HEK293T (cell line): ENCODE measurements around the gene ABHD5.

Source experiments
- FOXA1 ChIP-seq: fragments of 450-650 bp; IDR thresholded peaks from 2 replicates; pipeline ENCODE4 v1.6.1; 2016; ENCODE audit warnings: mild to moderate bottlenecking
- SUZ12 ChIP-seq: fragments of 450-650 bp; IDR thresholded peaks from 2 replicates; pipeline ENCODE4 v1.6.1; 2016; ENCODE audit warnings: mild to moderate bottlenecking

DNA sequence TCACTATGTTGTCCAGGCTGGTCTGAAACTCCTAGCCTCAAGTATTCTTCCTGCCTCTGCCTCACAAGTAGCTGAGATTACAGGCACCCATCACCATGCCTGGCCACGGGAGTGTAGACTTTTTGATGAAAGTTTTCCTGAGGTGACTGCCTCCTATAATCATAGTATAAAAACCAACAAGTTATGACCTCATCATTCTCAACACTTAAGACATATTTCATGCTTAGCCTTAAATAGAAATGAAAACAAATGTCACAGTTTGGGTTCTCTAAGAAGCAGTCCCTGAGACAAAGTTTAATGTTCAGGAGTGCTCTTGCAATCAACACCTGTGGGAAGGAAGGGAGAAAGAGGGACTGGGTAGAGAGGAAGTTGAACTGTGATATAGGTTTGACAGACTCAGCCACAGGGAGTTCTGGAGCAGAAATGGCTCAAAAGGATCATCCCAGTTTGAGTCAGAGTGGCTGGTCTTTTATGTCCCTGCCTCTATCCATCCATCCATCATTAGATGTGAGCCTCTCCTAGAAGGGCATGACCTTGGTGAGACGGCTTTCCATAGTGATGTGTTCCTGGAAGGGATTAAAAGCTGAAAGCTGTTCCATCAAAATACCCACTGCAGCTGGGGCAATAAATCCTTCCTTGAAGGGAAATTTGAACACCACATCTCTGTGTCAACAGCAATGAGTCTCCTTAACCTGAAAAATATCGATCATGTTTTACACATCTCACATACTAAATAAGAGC is 16.2 kb upstream of the ABHD5 start:
- TF ChIP-seq SUZ12 = no peak
- TF ChIP-seq FOXA1 = no peak
